Neural progenitor cell (in vitro differentiated cells): ENCODE data around the gene EIF3D.

Source experiments
- EZH2 ChIP-seq: fragments of 200-600 bp; sonication (generic); IDR thresholded peaks from 2 replicates; pipeline ENCODE4 v1.6.1; 2017; ENCODE audit warnings: antibody characterized with exemption, mild to moderate bottlenecking, moderate library complexity
- EZH2phosphoT487 ChIP-seq: fragments of 200-600 bp; sonication (generic); IDR thresholded peaks from 2 replicates; pipeline ENCODE4 v1.6.1; 2017; ENCODE audit warnings: antibody characterized with exemption
- TF ChIP-seq, protein P1 (sequence below): fragments of 200-600 bp; sonication (generic); IDR thresholded peaks from 2 replicates; pipeline ENCODE4 v1.5.1; 2017; ENCODE audit warnings: antibody characterized with exemption, mild to moderate bottlenecking

DNA sequence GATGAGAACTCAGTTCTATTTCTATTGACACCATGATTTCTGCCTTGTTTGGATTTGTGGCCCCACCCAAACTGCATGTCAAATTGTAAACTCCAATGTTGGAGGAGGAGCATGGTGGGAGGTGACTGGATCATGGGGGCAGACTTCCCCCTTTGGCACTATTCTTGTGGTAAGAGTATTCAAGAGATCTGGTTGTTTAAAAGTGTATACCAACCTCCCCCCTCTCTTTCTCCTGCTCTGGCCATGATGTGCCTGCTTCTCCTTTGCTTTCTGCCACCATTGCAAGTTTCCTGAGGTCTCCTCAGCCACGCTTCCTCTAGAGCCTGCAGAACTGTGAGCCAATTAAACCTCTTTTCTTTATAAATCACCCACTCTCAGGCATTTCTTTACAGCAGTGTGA is 14.2 kb downstream of the EIF3D start:
- TF ChIP-seq, protein P1, sequence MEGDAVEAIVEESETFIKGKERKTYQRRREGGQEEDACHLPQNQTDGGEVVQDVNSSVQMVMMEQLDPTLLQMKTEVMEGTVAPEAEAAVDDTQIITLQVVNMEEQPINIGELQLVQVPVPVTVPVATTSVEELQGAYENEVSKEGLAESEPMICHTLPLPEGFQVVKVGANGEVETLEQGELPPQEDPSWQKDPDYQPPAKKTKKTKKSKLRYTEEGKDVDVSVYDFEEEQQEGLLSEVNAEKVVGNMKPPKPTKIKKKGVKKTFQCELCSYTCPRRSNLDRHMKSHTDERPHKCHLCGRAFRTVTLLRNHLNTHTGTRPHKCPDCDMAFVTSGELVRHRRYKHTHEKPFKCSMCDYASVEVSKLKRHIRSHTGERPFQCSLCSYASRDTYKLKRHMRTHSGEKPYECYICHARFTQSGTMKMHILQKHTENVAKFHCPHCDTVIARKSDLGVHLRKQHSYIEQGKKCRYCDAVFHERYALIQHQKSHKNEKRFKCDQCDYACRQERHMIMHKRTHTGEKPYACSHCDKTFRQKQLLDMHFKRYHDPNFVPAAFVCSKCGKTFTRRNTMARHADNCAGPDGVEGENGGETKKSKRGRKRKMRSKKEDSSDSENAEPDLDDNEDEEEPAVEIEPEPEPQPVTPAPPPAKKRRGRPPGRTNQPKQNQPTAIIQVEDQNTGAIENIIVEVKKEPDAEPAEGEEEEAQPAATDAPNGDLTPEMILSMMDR: no peak
- TF ChIP-seq EZH2: no peak
- no peak for TF ChIP-seq EZH2phosphoT487
